HG02943 (cell line): ENCODE measurements around the gene PPP6C.
"Not testable (repeated sequence)": the region's sequence is repeated elsewhere in the genome, so short reads cannot be mapped to it uniquely, and the experiment has no call there.

Experiments used
- ATAC-seq: cut with Tn5 transposase; IDR thresholded peaks from one replicate; pipeline ENCODE4 v1.9.1; 2021; ENCODE audit warnings: mild to moderate bottlenecking, low read depth, moderate library complexity; ENCODE audit not compliant: unreplicated experiment

Gene PPP6C

GRCh38 chr9:125189361-125190289 is at the start of gene PPP6C:
Gene PPP6C (minus strand): TSS chr9:125189803. CDS start chr9:125189718, 85 bp downstream.
- ATAC-seq: peak; percentile 92

DNA sequence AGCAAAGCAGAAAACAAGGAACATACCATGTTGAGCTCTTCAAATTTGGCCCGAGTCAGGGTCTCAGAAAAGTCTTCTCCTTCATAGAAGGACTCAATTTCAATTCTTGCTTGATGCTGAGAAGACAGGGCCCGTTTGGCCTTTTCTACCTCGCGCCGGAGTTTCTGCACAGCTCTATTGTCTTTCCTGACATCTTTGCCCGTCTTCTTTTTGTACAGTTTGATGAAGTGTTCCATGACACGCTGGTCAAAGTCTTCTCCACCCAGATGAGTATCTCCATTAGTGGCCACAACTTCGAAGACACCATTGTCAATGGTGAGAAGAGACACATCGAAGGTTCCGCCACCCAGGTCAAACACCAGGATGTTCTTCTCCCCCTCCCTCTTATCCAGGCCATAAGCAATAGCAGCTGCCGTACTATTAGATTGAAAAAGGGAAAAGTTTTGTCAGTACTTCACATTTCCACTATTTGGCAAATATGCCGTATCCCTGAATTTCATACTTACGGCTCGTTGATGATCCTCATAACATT is 49.4 kb upstream of the PPP6C start:
- no peak for ATAC-seq

- no peak for ATAC-seq
Observed at GRCh38 chr9:125238127-125238914, 48.7 kb upstream of the PPP6C start.

DNA sequence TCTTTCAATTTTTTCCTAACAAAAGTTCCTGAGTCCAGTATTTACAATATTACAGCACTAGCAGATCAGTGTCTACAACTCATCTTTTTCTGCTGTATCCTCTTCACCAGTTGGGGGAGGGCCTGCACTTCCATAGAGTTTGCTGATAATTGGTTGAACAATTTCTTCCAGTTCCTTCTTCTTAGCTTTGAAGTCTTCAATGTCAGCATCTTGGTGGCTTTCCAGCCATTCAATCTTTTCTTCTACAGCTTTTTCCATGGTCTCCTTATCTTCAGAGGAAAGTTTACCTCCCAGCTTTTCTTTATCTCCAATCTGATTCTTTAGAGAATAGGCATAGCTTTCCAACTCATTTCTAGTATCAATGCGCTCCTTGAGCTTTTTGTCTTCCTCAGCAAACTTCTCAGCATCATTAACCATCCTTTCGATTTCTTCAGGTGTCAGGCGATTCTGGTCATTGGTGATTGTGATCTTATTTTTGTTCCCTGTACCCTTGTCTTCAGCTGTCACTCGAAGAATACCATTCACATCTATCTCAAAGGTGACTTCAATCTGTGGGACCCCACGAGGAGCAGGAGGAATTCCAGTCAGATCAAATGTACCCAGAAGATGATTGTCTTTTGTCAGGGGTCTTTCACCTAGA is 47.0 kb upstream of the PPP6C start:
- not testable (repeated sequence) for ATAC-seq

GRCh38 chr9:125235804-125236519 is 46.4 kb upstream of the PPP6C start:
- no peak for ATAC-seq

DNA sequence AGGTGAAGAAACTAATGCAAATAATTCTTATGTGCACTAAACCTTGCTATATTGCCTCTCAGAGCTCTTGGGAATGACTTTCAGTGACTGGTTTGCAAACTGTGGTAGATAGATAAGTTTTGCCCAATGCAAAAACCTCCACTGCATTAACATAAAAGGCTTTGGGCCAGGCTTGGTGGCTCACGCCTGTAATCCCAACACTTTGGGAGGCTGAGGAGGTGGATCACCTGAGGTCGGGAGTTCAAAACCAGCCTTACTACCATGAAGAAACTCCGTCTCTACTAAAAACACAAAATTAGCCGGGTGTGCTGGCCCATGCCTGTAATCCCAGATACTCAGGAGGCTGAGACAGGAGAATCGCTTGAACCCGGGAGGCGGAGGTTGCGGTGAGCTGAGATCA is 44.5 kb upstream of the PPP6C start:
- ATAC-seq: not testable (repeated sequence)

DNA sequence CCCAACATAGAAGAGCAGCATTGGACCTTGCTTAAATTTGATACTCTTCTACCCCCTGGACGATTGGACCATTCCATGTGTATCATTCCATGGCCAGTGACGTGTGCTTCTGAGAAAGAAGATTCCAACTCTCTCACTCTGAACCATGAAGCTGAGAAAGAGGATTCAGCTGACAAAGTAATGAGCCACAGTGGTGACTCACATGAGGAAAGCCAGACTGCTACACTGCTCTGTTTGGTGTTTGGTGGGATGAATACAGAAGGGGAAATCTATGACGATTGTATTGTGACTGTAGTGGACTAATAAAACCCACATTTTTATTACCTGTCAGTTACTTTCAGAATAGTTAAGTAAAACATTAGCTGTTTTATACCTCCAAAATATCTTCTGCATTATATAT is 44.1 kb upstream of the PPP6C start:
- no peak for ATAC-seq

DNA sequence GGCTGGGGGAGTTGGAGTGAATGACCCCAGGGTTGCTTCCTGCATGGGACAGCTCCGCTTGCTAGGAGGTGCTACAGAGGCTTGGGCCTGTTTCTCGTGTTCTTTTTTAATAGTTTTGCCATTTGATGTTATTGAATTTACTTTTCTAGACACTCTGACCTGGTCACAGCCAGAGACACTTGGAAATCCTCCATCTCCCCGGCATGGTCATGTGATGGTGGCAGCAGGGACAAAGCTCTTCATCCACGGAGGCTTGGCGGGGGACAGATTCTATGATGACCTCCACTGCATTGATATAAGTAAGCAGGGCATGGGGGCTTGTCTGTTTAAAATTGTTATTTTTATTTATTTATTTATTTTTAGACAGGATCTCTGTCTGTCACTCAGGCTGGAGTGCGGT is 38.2 kb upstream of the PPP6C start:
- no peak for ATAC-seq

- ATAC-seq: not testable (repeated sequence)
Observed at GRCh38 chr9:125224858-125225257, 35.3 kb upstream of the PPP6C start.

GRCh38 chr9:125218621-125219020 is 29.0 kb upstream of the PPP6C start:
- ATAC-seq: no peak

DNA sequence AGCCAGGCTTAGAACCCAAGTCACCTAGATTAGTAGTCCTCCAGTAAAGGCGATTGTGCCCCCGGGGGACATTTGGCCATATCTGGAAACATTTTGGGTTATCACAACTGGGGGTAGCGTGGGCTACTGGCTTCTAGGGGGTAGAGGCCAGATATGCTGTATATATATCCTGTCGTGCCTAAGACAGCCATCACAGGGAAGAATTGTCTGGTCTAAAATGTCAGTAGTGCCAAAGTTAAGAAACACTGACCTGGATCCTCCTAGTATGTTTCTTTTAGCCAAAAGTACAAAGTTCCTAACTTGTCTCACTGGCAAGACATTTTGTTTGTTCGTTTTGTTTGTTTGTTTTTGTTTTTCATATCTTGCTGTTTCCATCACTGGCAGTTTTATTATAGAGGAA is 24.6 kb upstream of the PPP6C start:
- no peak for ATAC-seq

GRCh38 chr9:125204477-125204876 is 14.9 kb upstream of the PPP6C start:
- no peak for ATAC-seq

DNA sequence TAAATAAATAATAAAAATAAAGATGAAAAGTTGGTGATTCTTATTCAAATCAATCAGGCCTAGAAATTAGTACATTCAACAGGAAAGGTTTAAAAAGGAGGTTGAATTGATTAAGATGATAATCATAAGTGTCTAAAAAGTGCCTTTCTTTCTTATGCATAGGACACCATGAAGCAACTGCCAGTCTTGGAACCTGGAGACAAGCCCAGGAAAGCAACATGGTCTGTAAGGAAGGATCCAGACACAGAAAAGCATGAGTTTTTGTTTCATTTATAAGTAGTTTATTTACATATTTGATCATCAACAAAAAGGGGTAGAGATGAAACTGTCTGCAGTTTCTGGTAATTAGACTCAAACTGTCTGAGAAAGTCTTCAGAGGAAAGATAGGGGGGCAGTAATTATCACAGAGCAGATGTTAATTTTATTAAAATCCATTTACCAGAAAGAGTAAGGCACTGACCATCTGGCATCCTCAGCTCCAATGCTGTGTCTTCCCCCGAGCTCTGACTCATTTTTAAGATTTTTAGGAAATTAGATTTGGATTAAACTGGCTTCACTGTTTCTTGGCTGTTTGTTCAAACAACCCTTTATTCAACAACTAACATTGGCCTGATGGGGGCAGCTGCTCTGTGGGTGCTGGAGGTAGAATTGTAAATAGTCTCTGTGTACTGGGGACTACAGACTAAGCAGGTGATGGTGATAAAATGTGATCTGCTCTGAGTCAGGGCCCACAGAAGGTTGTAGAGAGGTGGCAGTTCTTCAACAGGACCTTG is 13.4 kb upstream of the PPP6C start:
- no peak for ATAC-seq

DNA sequence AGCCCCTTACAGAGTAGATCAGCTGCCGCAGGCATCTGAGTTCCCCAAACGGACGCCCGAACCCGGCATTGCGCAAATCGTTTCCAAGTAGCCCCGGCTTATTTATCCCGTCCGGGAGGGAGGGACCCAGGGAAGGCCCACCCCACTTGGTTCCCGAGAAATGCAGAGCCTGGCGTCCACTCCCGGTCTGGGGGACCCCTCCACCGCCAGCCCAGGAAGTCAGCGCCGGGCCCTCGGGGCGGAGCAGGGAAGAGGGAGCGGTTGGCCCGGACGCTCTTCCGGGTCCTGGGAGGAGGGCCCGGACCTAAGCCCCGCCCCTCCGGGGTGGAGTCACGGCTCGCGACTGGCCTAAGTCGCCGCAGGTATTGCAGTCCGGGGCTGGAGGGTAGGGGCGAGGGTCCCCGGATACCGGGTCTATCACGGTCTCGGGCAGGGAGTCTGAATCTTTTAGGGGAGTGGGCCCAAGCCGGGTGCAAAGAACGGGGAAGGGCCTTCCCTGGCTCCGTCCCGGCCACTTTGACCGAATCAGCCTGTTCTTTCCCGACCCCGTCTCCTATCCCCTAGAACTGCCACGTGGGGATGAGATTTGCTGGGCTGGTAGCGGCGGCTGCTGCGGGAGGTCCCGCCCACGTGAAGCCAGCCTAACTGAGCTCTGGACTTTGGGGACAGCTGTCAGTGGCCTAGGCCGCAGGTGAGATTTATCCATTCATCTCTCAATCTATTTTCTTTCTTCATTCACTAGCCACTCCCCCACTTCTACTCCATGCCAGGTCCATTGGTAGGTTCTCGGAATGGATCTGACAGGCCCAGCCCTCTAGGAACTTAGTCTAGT is 10.8 kb upstream of the PPP6C start, which contains the start of gene RABEPK:
TSS of gene RABEPK (plus strand) at position 327 of the 832 bp plus-strand sequence. CDS start 2,472 bp downstream, outside the sequence.
- peak; percentile 98 for ATAC-seq

DNA sequence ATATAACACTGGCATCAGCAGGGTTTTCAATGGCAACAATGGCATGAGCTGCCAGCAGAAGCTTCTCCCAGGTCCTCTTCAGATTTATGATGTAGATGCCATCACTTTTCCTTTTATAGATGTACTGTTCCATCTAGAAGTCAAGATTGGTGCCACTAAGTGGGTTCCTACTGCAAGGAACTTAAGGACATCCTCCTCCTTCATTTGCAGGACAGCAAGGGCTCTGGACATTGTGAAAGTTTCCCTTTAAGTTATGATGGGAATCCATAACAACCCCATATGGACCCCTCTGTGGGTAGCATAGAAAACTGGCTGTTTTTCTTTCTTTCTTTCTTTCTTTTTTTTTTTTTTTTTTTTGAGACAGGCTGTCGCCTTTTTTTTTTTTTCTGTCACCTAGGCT is 6.0 kb upstream of the PPP6C start:
- ATAC-seq: not testable (repeated sequence)

DNA sequence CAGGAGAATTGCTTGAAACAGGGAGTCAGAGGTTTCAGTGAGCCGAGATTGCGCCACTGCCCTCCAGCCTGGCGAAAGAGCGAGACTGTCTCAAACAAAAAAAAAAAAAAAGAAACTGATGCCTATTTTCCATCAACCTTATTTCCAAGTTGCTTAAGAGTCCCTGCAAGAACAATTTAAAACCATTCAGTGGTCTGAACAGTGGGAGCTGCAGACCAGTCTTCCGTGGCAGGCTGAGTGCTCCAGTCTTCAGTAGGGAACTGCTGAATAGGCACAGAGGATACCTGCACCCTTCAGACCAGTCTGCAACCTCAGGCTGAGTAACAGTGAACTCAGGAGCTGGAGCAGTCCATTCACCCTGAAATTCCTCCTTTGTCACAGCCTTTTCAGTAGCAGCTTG is 4.9 kb upstream of the PPP6C start:
- ATAC-seq: not testable (repeated sequence)

- no peak for ATAC-seq
Observed at GRCh38 chr9:125190361-125190801, 778 bp upstream of the PPP6C start.

GRCh38 chr9:125189011-125189360 is 617 bp downstream of the PPP6C start:
- ATAC-seq: no peak
